ENCODE results near the gene MIF. TPM values are rescaled to one million over a fixed set of nuclear protein-coding genes. Genes with fewer than 3 reads are reported as not detected.
"Not testable (repeated sequence)": the region's sequence is repeated elsewhere in the genome, so short reads cannot be mapped to it uniquely, and the experiment has no call there.

The MIF gene
- total RNA-seq, 2 experiments from 2014 or later, result 213 to 226 TPM

GRCh38 chr22:23938328-23939016 is 44.3 kb downstream of the MIF start:
- Mint-ChIP-seq H3K4me1 (ENCODE audit: low read depth) (no peaks in the 10 kb centered on the region), H3K36me3 (ENCODE audit: low read depth) (no peaks in the 10 kb centered on the region), H3K9me3 (no peaks in the 10 kb centered on the region), H3K27me3 (no peaks in the 10 kb centered on the region), H3K27ac (no peak overlapping the region), H3K4me3 (no peak overlapping the region)
- no peaks in the 10 kb centered on the region for H3K4me1 ChIP-seq (ENCODE audit: insufficient read depth, low read length)
- H3K9me3 ChIP-seq (ENCODE audit: control insufficient read depth in 1 of 2, insufficient read depth in 1 of 2, low read length in 2 of 2), result no peaks in the 10 kb centered on the region
- H3K36me3 ChIP-seq (ENCODE audit: insufficient read depth, low read length), result no peaks in the 10 kb centered on the region
- ChIA-PET CTCF (no interaction called here), POLR2A (no interaction called here)
- H3K27ac ChIP-seq (ENCODE audit: low read depth in 1 of 2, low read length in 2 of 2), result no peak overlapping the region
- intact Hi-C loops (cut with DNase I, micrococcal nuclease), result loop anchor here in 1 of 2 experiments (5.0 kb wide), 1 partner anchor 49 kb away; no protein-coding TSS in a partner anchor
- TF ChIP-seq CTCF (IDR thresholded peaks at IDR 0.05), result no peak
- H3K27me3 ChIP-seq (ENCODE audit: control insufficient read depth in 1 of 2, insufficient read depth in 2 of 2, low read length in 2 of 2), result no peaks in the 10 kb centered on the region
- no peak for DNase-seq
- no peak for ATAC-seq (ENCODE audit: poor library complexity)
- H3K4me3 ChIP-seq (ENCODE audit: low read length), result no peak overlapping the region

GRCh38 chr22:23939017-23939357 is 44.8 kb downstream of the MIF start:
- H3K36me3 Mint-ChIP-seq (ENCODE audit: low read depth), result no peaks in the 10 kb centered on the region
- no peaks in the 10 kb centered on the region for H3K36me3 ChIP-seq (ENCODE audit: insufficient read depth, low read length)
- H3K4me3 ChIP-seq (ENCODE audit: low read length), result no peak overlapping the region
- no peaks in the 10 kb centered on the region for H3K9me3 Mint-ChIP-seq
- ChIA-PET POLR2A (no interaction called here), CTCF (no interaction called here)
- no peaks in the 10 kb centered on the region for H3K4me1 ChIP-seq (ENCODE audit: insufficient read depth, low read length)
- no peaks in the 10 kb centered on the region for H3K27me3 ChIP-seq (ENCODE audit: control insufficient read depth in 1 of 2, insufficient read depth in 2 of 2, low read length in 2 of 2)
- H3K4me3 Mint-ChIP-seq, result no peak overlapping the region
- no peaks in the 10 kb centered on the region for H3K9me3 ChIP-seq (ENCODE audit: control insufficient read depth in 1 of 2, insufficient read depth in 1 of 2, low read length in 2 of 2)
- H3K4me1 Mint-ChIP-seq (ENCODE audit: low read depth), result no peaks in the 10 kb centered on the region
- DNase-seq (no peak), ATAC-seq (ENCODE audit: poor library complexity) (no peak)
- no peak overlapping the region for H3K27ac Mint-ChIP-seq
- H3K27ac ChIP-seq (ENCODE audit: low read depth in 1 of 2, low read length in 2 of 2), result no peak overlapping the region
- TF ChIP-seq CTCF (IDR thresholded peaks at IDR 0.05), result no peak
- intact Hi-C loops (cut with DNase I, micrococcal nuclease), result loop anchor here in 1 of 2 experiments (5.0 kb wide), 1 partner anchor 48 kb away; no protein-coding TSS in a partner anchor
- H3K27me3 Mint-ChIP-seq, result no peaks in the 10 kb centered on the region

GRCh38 chr22:23940166-23940565 is 46.0 kb downstream of the MIF start:
- DNase-seq; H3K4me3 ChIP-seq (ENCODE audit: low read length); H3K27me3 Mint-ChIP-seq; CTCF ChIA-PET; H3K27me3 ChIP-seq (ENCODE audit: control insufficient read depth in 1 of 2, insufficient read depth in 2 of 2, low read length in 2 of 2); H3K9me3 ChIP-seq (ENCODE audit: control insufficient read depth in 1 of 2, insufficient read depth in 1 of 2, low read length in 2 of 2); H3K36me3 ChIP-seq (ENCODE audit: insufficient read depth, low read length); POLR2A ChIA-PET; H3K27ac ChIP-seq (ENCODE audit: low read depth in 1 of 2, low read length in 2 of 2); H3K27ac Mint-ChIP-seq; H3K4me3 Mint-ChIP-seq; H3K4me1 ChIP-seq (ENCODE audit: insufficient read depth, low read length); intact Hi-C loops (cut with DNase I, micrococcal nuclease); H3K9me3 Mint-ChIP-seq; H3K36me3 Mint-ChIP-seq (ENCODE audit: low read depth); H3K4me1 Mint-ChIP-seq (ENCODE audit: low read depth); ATAC-seq (ENCODE audit: poor library complexity): not testable (repeated sequence)

Other genes with a start within 250 kb of the MIF start
- gene RGL4, start 203.4 kb upstream of the MIF start, total RNA-seq, result 10 to 100 TPM; 24.6 to 24.8 TPM
- gene ZNF70, start 143.3 kb upstream of the MIF start, total RNA-seq, result 1 to 10 TPM; 1.3 to 1.9 TPM
- not detected for gene VPREB3, start 140.0 kb upstream of the MIF start, total RNA-seq
- under 1 TPM; 0.49 to 0.84 TPM for gene C22orf15, start 131.4 kb upstream of the MIF start, total RNA-seq
- gene CHCHD10, start 126.4 kb upstream of the MIF start, total RNA-seq, result 10 to 100 TPM; 34.4 to 43.0 TPM
- 1 to 10 TPM; 2.3 to 2.4 TPM for gene MMP11, start 121.5 kb upstream of the MIF start, total RNA-seq
- 10 to 100 TPM; 40.3 to 41.7 TPM for gene SMARCB1, start 107.4 kb upstream of the MIF start, total RNA-seq
- under 1 TPM; 0.66 to 0.98 TPM for gene DERL3, start 55.4 kb upstream of the MIF start, total RNA-seq
- gene SLC2A11, start 36.5 kb upstream of the MIF start, total RNA-seq, result 10 to 100 TPM in 1 of 2 experiments, 1 to 10 TPM in 1; 9.9 to 11.5 TPM
- gene GSTT2B, start 66.8 kb downstream of the MIF start, total RNA-seq, result not detected
- 1 to 10 TPM; 3.5 to 3.8 TPM for gene DDTL, start 72.5 kb downstream of the MIF start, total RNA-seq
- 10 to 100 TPM; 82.3 to 84.3 TPM for gene DDT, start 80.1 kb downstream of the MIF start, total RNA-seq
- not detected for gene GSTT2, start 85.8 kb downstream of the MIF start, total RNA-seq
- gene GSTT4, start 111.1 kb downstream of the MIF start, total RNA-seq, result not detected
- gene CABIN1, start 116.9 kb downstream of the MIF start, total RNA-seq, result 100 to 1,000 TPM; 113 TPM